SH-SY5Y (cell line): ENCODE measurements around the gene OIP5.

Experiments used
- GATA2 ChIP-seq: IDR thresholded peaks from 2 replicates; pipeline ENCODE4 v1.6.1; 2011; ENCODE audit warnings: mild to moderate bottlenecking, low read depth, low read length
- GATA3 ChIP-seq: IDR thresholded peaks from 2 replicates; pipeline ENCODE4 v1.6.1; 2011; ENCODE audit warnings: low read depth, mild to moderate bottlenecking, low read length, moderate library complexity

The OIP5 gene

GRCh38 chr15:41283653-41284426, 48.6 kb downstream of the OIP5 start:
- TF ChIP-seq GATA2 (no peak), GATA3 (no peak)

DNA sequence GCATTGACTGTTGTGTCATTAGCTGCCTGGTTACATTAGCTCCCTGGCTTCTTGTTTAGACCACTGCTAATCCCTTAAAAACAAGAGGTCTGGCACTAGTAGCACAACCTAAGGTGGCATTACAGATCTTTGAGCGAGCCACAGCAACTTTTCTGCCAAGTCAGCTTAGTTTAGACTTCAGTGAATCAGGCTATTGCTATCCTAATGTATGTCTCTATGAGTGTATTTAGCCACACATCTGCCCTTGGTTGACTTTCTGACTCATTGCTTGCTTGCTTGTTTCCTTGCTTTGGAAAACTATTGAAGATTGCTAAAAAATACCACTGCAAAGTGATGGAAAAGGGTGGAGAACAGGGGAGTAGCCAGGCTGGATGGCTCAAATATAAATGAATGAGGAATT, 51.2 kb downstream of the OIP5 start:
- TF ChIP-seq GATA3: no peak
- no peak for TF ChIP-seq GATA2

DNA sequence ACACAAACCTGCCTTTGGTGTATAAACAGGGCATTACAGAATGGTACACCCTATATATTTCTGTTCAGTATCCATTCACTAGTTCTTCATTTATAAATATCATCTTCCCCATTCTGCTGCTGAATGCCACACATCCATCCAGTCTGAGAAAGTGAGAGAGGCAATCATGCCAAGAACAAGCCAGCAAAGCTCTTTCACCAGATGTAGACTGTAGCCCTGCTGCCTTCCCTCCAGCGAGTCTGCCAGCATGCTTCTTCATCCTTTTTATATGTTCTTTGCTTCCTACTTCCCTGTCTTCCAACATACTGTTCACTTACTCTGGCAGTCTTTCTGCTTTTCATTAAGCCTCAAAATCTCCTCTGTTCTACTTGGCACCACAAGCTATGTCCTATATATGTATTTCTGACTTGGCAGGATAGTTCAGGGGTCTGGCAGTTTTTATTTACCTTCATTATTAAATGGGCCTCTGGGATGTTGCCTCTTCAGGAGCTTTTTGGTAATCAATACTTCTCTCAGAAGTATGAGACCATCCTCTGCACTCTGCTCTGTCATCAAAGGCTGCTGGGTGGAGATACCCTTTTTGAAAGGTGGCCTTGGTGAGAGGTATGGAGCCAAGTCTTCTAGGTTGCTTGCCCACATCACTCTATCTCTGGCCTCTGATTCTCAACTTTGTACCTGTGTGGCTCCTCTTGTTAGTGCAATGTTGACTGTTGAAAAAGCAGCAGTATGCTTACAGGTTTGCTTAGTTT, 52.7 kb downstream of the OIP5 start:
- TF ChIP-seq GATA3 (no peak), GATA2 (no peak)

GRCh38 chr15:41278319-41278718, 54.1 kb downstream of the OIP5 start:
- no peak for TF ChIP-seq GATA2

DNA sequence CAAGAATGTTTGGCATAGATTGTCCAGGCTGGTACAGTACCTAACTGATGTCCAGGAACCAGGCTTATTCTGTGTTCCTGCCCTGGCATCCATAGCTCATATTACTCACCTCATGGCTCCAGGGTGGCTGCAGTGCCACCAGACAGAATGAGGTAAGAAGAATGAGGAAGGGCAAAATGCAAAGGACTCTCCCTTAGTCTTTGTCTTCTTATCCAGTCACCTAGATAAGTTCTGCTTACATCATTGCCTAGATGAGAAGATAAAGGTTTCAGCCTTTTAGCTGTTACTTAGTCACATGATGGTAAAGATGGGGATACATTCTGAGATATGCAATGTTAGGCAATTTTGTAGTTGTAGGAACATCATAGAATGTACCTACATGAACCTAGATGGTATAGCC, 55.6 kb downstream of the OIP5 start:
- TF ChIP-seq GATA2 (no peak), GATA3 (no peak)

DNA sequence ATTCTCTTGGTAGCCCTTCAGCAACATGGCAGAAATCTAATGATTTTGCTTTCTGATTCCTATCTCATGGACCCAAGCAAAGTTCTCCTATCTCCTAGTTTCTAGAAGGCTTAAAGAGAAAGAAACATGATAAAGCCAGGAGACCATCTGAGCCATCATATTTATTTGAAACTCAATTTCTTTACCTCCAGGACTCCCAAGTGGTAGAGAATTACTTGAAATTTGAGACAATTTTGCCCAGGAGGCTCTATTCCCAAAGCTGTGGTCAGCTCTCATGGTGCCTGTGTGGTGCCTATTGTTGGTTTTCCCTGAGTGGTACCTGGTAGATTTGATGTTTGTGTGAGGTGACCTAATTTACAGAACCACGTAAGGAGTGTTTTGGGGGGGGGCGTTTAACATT, 62.5 kb downstream of the OIP5 start:
- TF ChIP-seq GATA3 (no peak), GATA2 (no peak)

GRCh38 chr15:41263891-41264351, 68.5 kb downstream of the OIP5 start:
- no peak for TF ChIP-seq GATA3

DNA sequence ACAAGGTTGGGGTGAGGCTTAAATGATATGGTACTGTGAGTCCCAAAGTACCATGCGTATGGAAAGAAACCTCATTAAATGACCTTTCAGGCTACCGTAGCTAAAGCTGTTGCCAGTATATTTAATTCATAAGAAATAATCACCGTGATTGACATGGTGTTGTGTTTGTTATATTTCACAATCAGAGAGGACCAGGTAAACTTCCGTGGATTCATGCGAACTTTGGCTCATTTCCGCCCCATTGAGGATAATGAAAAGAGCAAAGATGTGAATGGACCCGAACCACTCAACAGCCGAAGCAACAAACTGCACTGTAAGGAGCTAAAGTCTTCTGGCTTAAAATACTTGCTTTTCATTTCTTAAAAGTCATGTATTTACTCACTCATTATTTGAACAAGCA, 69.8 kb downstream of the OIP5 start:
- no peak for TF ChIP-seq GATA2
- no peak for TF ChIP-seq GATA3

DNA sequence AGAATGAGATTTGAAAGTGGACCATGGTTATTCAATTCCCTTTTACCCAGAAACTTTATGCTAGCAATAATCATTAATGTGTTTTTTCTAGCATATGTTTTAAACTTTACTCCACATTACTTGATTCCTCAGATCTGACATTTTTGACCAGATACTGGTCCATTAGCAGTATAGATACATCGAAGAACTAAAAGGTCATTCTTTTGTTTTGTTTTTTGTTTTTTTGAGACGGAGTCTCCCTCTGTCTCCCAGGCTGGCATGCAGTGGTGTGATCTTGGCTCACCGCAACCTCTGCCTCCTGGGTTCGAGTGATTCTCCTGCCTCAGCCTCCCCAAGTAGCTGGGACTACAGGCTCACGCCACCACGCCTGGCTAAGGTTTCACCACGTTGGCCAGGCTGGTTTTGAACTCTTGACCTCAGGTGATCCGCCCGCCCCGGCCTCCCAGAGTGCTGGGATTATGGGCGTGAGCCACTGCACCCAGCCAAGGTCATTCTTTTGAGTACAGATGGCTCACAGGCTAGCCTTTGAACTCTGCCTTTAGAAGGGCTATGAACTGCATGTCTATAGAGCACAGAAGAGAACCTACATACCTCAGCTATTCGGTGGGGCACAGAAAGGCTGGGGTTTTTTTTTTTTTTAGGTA, 72.7 kb downstream of the OIP5 start:
- no peak for TF ChIP-seq GATA2
- TF ChIP-seq GATA3: no peak
